ENCODE results near the gene MLEC. TPM values are rescaled to one million over a fixed set of nuclear protein-coding genes. Genes with fewer than 3 reads are reported as not detected.
A peak's percentile ranks its signal among the peaks of the same experiment; 100 is the strongest.

MLEC gene
- total and polyA plus RNA-seq, 2 donors (not counting 1 experiment from before 2014, with no cell fraction given) = 56.4 to 120 TPM

DNA sequence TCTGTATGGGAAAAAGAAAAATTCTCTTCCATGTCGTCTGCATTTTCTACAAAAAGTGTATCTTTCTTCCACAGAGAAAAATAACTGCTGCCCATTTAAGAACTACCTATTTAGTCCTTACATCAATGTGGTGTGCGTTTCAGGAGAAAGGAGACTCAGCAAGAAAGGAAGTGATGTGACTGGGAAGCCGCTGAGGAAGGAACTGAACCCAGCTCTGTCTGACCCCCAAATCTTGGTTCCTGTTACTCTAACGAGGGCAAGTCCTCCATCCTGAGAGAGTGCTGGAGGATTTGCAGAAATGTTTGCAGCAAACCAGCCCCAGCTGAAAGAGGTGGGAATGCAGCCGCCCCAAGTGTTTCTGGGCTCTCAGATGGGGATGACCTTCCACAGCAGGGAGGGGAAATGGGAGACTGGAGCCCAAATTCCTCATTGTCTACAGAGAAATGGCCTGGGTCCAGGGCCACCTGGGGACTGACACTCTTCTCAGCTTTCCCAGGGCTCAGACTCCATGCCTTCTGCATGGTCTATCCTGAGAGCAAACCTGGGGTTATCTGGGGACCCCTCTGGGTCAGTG, 6.7 kb upstream of the MLEC start:
- DNase-seq (ENCODE audit: low read depth in 2 of 2) = no peak
- Histone ChIP-seq H3K4me2 (ENCODE audit: extremely low read depth, insufficient read depth, low read length) (no peak overlapping the region), H3K27me3 (ENCODE audit: control insufficient read depth, insufficient read depth, low read length) (no peaks in the 10 kb centered on the region), H3K27ac (ENCODE audit: insufficient read depth, low read length) (no peak overlapping the region), H3K4me1 (ENCODE audit: control insufficient read depth, extremely low read depth, insufficient read depth, low read length) (no peaks in the 10 kb centered on the region), H3K9me3 (ENCODE audit: control insufficient read depth, insufficient read depth, low read depth, low read length) (no peaks in the 10 kb centered on the region), H3K4me3 (replicated peaks in 1 of 4; ENCODE audit: control extremely low read depth in 1 of 4, insufficient read depth in 1 of 4, low read depth in 3 of 4, low read length in 4 of 4) (no peak overlapping the region), H2AFZ (ENCODE audit: low read length) (no peak overlapping the region), H3K36me3 (ENCODE audit: control insufficient read depth, insufficient read depth, low read length) (no peaks in the 10 kb centered on the region), H3K9ac (ENCODE audit: insufficient read depth, low read length) (no peak overlapping the region), H3K79me2 (ENCODE audit: control insufficient read depth, insufficient read depth, low read length) (no peaks in the 10 kb centered on the region), H4K20me1 (ENCODE audit: control insufficient read depth, extremely low read depth, insufficient read depth, low read length) (no peaks in the 10 kb centered on the region)
- TF ChIP-seq, protein P1, sequence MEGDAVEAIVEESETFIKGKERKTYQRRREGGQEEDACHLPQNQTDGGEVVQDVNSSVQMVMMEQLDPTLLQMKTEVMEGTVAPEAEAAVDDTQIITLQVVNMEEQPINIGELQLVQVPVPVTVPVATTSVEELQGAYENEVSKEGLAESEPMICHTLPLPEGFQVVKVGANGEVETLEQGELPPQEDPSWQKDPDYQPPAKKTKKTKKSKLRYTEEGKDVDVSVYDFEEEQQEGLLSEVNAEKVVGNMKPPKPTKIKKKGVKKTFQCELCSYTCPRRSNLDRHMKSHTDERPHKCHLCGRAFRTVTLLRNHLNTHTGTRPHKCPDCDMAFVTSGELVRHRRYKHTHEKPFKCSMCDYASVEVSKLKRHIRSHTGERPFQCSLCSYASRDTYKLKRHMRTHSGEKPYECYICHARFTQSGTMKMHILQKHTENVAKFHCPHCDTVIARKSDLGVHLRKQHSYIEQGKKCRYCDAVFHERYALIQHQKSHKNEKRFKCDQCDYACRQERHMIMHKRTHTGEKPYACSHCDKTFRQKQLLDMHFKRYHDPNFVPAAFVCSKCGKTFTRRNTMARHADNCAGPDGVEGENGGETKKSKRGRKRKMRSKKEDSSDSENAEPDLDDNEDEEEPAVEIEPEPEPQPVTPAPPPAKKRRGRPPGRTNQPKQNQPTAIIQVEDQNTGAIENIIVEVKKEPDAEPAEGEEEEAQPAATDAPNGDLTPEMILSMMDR (conservative IDR thresholded peaks at IDR 0.05 in 1 of 2, IDR thresholded peaks at IDR 0.05 in 1 of 2; ENCODE audit: low read depth in 1 of 2, low read length in 2 of 2) = no peak
- TF ChIP-seq EZH2 (IDR thresholded peaks at IDR 0.05; ENCODE audit: low read length, missing control alignments) = no peak

DNA sequence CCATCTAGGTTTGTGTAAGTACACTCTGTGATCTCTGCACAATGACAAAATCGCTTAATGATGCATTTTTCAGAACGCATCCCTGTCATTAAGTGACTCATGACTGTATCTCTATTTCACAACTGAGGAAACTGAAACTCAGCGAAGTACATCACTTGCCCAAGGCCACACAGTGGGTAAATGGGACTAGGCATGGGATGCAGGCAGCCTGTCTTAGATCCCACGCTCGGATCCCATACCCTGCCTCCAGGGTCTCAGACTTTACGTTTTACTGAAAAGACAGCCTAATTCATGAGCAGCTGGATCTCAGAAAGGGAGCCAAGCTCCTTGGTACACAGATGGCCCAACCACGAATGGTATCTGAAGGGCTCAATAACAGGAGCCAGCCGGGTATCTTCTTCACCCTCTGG, 2.4 kb upstream of the MLEC start:
- DNase-seq (ENCODE audit: low read depth in 2 of 2) = no peak
- H2AFZ ChIP-seq (ENCODE audit: low read length) = no peak overlapping the region
- H3K36me3 ChIP-seq (ENCODE audit: control insufficient read depth, insufficient read depth, low read length) = no peaks in the 10 kb centered on the region
- H3K27ac ChIP-seq (ENCODE audit: insufficient read depth, low read length) = no peak overlapping the region
- no peak overlapping the region for H3K4me2 ChIP-seq (ENCODE audit: extremely low read depth, insufficient read depth, low read length)
- H3K79me2 ChIP-seq (ENCODE audit: control insufficient read depth, insufficient read depth, low read length) = peaks cover 25% of the 10 kb centered on the region
- no peaks in the 10 kb centered on the region for H3K27me3 ChIP-seq (ENCODE audit: control insufficient read depth, insufficient read depth, low read length)
- H3K9ac ChIP-seq (ENCODE audit: insufficient read depth, low read length) = no peak overlapping the region
- no peak overlapping the region for H3K4me3 ChIP-seq (replicated peaks in 1 of 4; ENCODE audit: control extremely low read depth in 1 of 4, insufficient read depth in 1 of 4, low read depth in 3 of 4, low read length in 4 of 4)
- TF ChIP-seq EZH2 (IDR thresholded peaks at IDR 0.05; ENCODE audit: low read length, missing control alignments) = no peak
- TF ChIP-seq, protein P1 (conservative IDR thresholded peaks at IDR 0.05 in 1 of 2, IDR thresholded peaks at IDR 0.05 in 1 of 2; ENCODE audit: low read depth in 1 of 2, low read length in 2 of 2) = no peak
- H4K20me1 ChIP-seq (ENCODE audit: control insufficient read depth, extremely low read depth, insufficient read depth, low read length) = no peaks in the 10 kb centered on the region
- peaks cover 3% of the 10 kb centered on the region for H3K4me1 ChIP-seq (ENCODE audit: control insufficient read depth, extremely low read depth, insufficient read depth, low read length)
- H3K9me3 ChIP-seq (ENCODE audit: control insufficient read depth, insufficient read depth, low read depth, low read length) = no peaks in the 10 kb centered on the region

DNA sequence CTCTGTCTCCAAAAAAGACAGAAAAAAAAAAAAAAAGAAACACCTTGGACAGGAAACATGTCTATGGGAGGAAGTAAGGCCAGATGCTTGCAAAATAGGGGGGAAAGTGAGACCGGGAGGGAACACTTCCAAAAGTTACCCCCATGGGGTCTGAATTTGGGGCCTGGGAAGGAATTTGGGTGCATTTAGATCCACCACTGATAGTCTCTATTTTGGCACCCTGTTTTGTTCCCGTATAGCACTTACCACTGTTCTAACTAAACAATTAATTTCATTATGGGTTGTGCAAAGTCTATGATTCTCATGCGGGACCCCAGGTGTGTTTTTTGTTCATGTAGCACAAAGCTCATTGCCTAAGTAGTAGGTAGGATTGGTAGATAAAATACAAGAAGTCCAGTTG, 1.4 kb upstream of the MLEC start:
- H3K9ac ChIP-seq (ENCODE audit: insufficient read depth, low read length) = no peak overlapping the region
- H3K36me3 ChIP-seq (ENCODE audit: control insufficient read depth, insufficient read depth, low read length) = no peaks in the 10 kb centered on the region
- no peak overlapping the region for H2AFZ ChIP-seq (ENCODE audit: low read length)
- H3K4me2 ChIP-seq (ENCODE audit: extremely low read depth, insufficient read depth, low read length) = no peak overlapping the region
- H3K9me3 ChIP-seq (ENCODE audit: control insufficient read depth, insufficient read depth, low read depth, low read length) = no peaks in the 10 kb centered on the region
- no peak overlapping the region for H3K27ac ChIP-seq (ENCODE audit: insufficient read depth, low read length)
- no peaks in the 10 kb centered on the region for H4K20me1 ChIP-seq (ENCODE audit: control insufficient read depth, extremely low read depth, insufficient read depth, low read length)
- H3K4me1 ChIP-seq (ENCODE audit: control insufficient read depth, extremely low read depth, insufficient read depth, low read length) = peaks cover 5% of the 10 kb centered on the region
- no peaks in the 10 kb centered on the region for H3K27me3 ChIP-seq (ENCODE audit: control insufficient read depth, insufficient read depth, low read length)
- TF ChIP-seq EZH2 (IDR thresholded peaks at IDR 0.05; ENCODE audit: low read length, missing control alignments) = no peak
- TF ChIP-seq, protein P1 (conservative IDR thresholded peaks at IDR 0.05 in 1 of 2, IDR thresholded peaks at IDR 0.05 in 1 of 2; ENCODE audit: low read depth in 1 of 2, low read length in 2 of 2) = no peak
- H3K79me2 ChIP-seq (ENCODE audit: control insufficient read depth, insufficient read depth, low read length) = peaks cover 35% of the 10 kb centered on the region
- no peak for DNase-seq (ENCODE audit: low read depth in 2 of 2)
- H3K4me3 ChIP-seq (replicated peaks in 1 of 4; ENCODE audit: control extremely low read depth in 1 of 4, insufficient read depth in 1 of 4, low read depth in 3 of 4, low read length in 4 of 4) = peak overlapping the region in 1 of 4 experiments; percentile 84
